Duodenal mucosa (tissue), 2 donors: Measurements from ENCODE around the gene CD58.

Source experiments
- H3K27ac ChIP-seq: one replicate; pipeline ENCODE4 v1.7.0; 2013; ENCODE audit warnings: low read depth, low read length
- H3K27me3 ChIP-seq, 2 donors: one replicate each; pipeline ENCODE4 v1.7.0; 2013; ENCODE audit warnings: low read length in 2 of 2, control low read depth in 1 of 2; ENCODE audit not compliant: insufficient read depth in 2 of 2, control insufficient read depth in 1 of 2
- H3K36me3 ChIP-seq, 2 donors: one replicate each; pipeline ENCODE4 v1.7.0; 2013; ENCODE audit warnings: low read length in 2 of 2, control low read depth in 1 of 2; ENCODE audit not compliant: insufficient read depth in 2 of 2, control insufficient read depth in 1 of 2
- H3K4me1 ChIP-seq, 2 donors: one replicate each; pipeline ENCODE4 v1.7.0; 2013; ENCODE audit warnings: low read length in 2 of 2, control low read depth in 1 of 2; ENCODE audit not compliant: insufficient read depth in 2 of 2, control insufficient read depth in 1 of 2
- H3K4me3 ChIP-seq, 2 donors: one replicate each; pipeline ENCODE4 v1.7.0; 2013; ENCODE audit warnings: low read length in 2 of 2, low read depth in 1 of 2
- H3K9ac ChIP-seq, 2 donors: one replicate each; pipeline ENCODE4 v1.7.0; 2013; ENCODE audit warnings: low read length in 2 of 2, low read depth in 1 of 2
- H3K9me3 ChIP-seq, 2 donors: one replicate each; pipeline ENCODE4 v1.7.0; 2013; ENCODE audit warnings: low read length in 2 of 2, control low read depth in 1 of 2; ENCODE audit not compliant: control insufficient read depth in 1 of 2

The CD58 gene

GRCh38 chr1:116493484-116494352 is 77.1 kb downstream of the CD58 start:
- Histone ChIP-seq H3K4me3 (peak overlapping the region; percentile 41 to 48), H3K4me1 (peaks cover 49 to 86% of the 10 kb centered on the region in 2 donors), H3K27ac (peak overlapping the region; percentile 55), H3K9ac (peak overlapping the region; percentile 10 to 46), H3K36me3 (no peaks in the 10 kb centered on the region), H3K9me3 (no peaks in the 10 kb centered on the region), H3K27me3 (no peaks in the 10 kb centered on the region)

GRCh38 chr1:116493036-116493435 is 77.8 kb downstream of the CD58 start:
- Histone ChIP-seq H3K27me3 (no peaks in the 10 kb centered on the region), H3K27ac (no peak overlapping the region), H3K4me1 (peaks cover 48 to 85% of the 10 kb centered on the region in 2 donors)

GRCh38 chr1:116492358-116492811 is 78.4 kb downstream of the CD58 start:
- no peak overlapping the region for H3K4me3 ChIP-seq

More at GRCh38 chr1:116493036-116493435, 77.8 kb downstream of the CD58 start:
- no peak overlapping the region for H3K9ac ChIP-seq
- H3K4me3 ChIP-seq = peak overlapping the region in 1 of 2 donors; percentile 22
- no peaks in the 10 kb centered on the region for H3K36me3 ChIP-seq
- H3K9me3 ChIP-seq = no peaks in the 10 kb centered on the region

GRCh38 chr1:116491700-116492357 is 79.0 kb downstream of the CD58 start:
- Histone ChIP-seq H3K4me1 (peaks cover 48 to 72% of the 10 kb centered on the region in 2 donors), H3K27me3 (no peaks in the 10 kb centered on the region), H3K4me3 (no peak overlapping the region), H3K36me3 (no peaks in the 10 kb centered on the region), H3K9ac (no peak overlapping the region), H3K9me3 (no peaks in the 10 kb centered on the region), H3K27ac (no peak overlapping the region)

More at GRCh38 chr1:116492358-116492811, 78.4 kb downstream of the CD58 start:
- Histone ChIP-seq H3K36me3 (no peaks in the 10 kb centered on the region), H3K27ac (no peak overlapping the region), H3K4me1 (peaks cover 48 to 78% of the 10 kb centered on the region in 2 donors), H3K9ac (no peak overlapping the region), H3K27me3 (no peaks in the 10 kb centered on the region), H3K9me3 (no peaks in the 10 kb centered on the region)

GRCh38 chr1:116490588-116490987 is 80.2 kb downstream of the CD58 start:
- Histone ChIP-seq H3K9ac (no peak overlapping the region), H3K4me1 (peaks cover 39 to 72% of the 10 kb centered on the region in 2 donors), H3K27ac (no peak overlapping the region), H3K9me3 (no peaks in the 10 kb centered on the region), H3K4me3 (no peak overlapping the region), H3K36me3 (no peaks in the 10 kb centered on the region), H3K27me3 (no peaks in the 10 kb centered on the region)

GRCh38 chr1:116489231-116489697 is 81.6 kb downstream of the CD58 start:
- Histone ChIP-seq H3K27me3 (no peaks in the 10 kb centered on the region), H3K27ac (peak overlapping the region; percentile 51), H3K4me3 (no peak overlapping the region), H3K36me3 (no peaks in the 10 kb centered on the region), H3K9ac (peak overlapping the region in 1 of 2 donors; percentile 9), H3K4me1 (peaks cover 44 to 73% of the 10 kb centered on the region in 2 donors), H3K9me3 (no peaks in the 10 kb centered on the region)

GRCh38 chr1:116488071-116488470 is 82.8 kb downstream of the CD58 start:
- Histone ChIP-seq H3K27me3 (no peaks in the 10 kb centered on the region), H3K27ac (no peak overlapping the region), H3K9ac (no peak overlapping the region), H3K9me3 (no peaks in the 10 kb centered on the region), H3K4me1 (peaks cover 43 to 76% of the 10 kb centered on the region in 2 donors), H3K4me3 (no peak overlapping the region), H3K36me3 (no peaks in the 10 kb centered on the region)

- Histone ChIP-seq H3K27ac (no peak overlapping the region), H3K9me3 (no peaks in the 10 kb centered on the region), H3K27me3 (no peaks in the 10 kb centered on the region), H3K4me3 (no peak overlapping the region), H3K36me3 (no peaks in the 10 kb centered on the region), H3K4me1 (peaks cover 44 to 75% of the 10 kb centered on the region in 2 donors), H3K9ac (no peak overlapping the region)
Measured at GRCh38 chr1:116487583-116487982, 83.2 kb downstream of the CD58 start.

- Histone ChIP-seq H3K4me1 (peaks cover 46 to 76% of the 10 kb centered on the region in 2 donors), H3K9me3 (no peaks in the 10 kb centered on the region), H3K27ac (no peak overlapping the region), H3K36me3 (no peaks in the 10 kb centered on the region), H3K9ac (no peak overlapping the region), H3K4me3 (no peak overlapping the region), H3K27me3 (no peaks in the 10 kb centered on the region)
Measured at GRCh38 chr1:116487031-116487430, 83.8 kb downstream of the CD58 start.

- Histone ChIP-seq H3K27ac (no peak overlapping the region), H3K36me3 (no peaks in the 10 kb centered on the region), H3K27me3 (no peaks in the 10 kb centered on the region), H3K4me3 (no peak overlapping the region), H3K9ac (no peak overlapping the region), H3K9me3 (no peaks in the 10 kb centered on the region), H3K4me1 (peaks cover 48 to 81% of the 10 kb centered on the region in 2 donors)
Measured at GRCh38 chr1:116486424-116486823, 84.4 kb downstream of the CD58 start.
